ENCODE results near the gene MAP2K5.

DNA sequence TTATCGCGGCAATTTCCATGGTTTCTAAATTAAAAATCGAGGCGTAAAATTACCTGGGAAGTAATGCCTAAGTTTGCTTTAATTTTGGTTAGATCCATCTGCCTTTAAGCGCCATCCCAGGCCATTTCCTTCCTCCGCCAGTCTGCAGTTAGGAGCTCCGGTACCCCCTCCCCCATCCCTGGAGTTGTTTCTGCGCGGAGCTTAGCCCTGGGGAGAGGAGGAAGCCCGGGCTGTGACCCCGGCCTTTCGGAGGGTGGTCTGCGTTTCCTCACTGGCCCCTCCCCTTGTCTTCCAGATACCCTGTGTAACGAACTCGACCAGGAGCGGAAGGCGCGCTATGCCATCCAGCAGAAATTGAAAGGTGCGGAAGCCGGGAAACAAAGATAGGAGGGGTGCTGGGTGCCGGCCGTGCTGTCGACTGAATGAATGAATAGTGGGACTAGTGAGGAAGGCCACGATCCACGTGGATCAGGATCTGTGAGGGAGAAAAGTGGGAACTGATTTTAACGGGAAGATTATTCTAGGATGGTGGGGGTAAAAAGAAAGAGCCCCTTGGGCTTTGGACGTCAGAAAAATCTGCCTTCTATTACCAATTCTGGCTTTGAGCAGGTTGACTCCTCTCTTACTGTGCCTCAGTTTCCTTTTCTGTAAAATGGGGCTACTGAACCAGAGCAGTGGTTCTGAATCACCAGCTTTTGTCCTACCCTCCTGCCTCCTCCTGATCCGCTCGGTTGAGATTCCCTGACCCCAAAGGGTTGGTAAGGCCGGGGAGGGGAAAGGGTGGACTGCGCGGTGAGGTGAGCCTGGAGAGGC is 290.6 kb downstream of the MAP2K5 start:
- no peak for TF ChIP-seq CTCF (IDR thresholded peaks at IDR 0.05)
- TF ChIP-seq POLR2A (IDR thresholded peaks at IDR 0.05), result no peak
- no peak for TF ChIP-seq EP300 (IDR thresholded peaks at IDR 0.05)

Measured in tibial nerve (tissue), 4 donors.